ENCODE measurements around the gene NUP85. TPM values are rescaled to one million over a fixed set of nuclear protein-coding genes. Genes with fewer than 3 reads are reported as not detected.

The NUP85 gene
- total and polyA plus RNA-seq, 2 donors (not counting 3 experiments of a cell fraction or from before 2014, with no cell fraction given) = 105 to 120 TPM

DNA sequence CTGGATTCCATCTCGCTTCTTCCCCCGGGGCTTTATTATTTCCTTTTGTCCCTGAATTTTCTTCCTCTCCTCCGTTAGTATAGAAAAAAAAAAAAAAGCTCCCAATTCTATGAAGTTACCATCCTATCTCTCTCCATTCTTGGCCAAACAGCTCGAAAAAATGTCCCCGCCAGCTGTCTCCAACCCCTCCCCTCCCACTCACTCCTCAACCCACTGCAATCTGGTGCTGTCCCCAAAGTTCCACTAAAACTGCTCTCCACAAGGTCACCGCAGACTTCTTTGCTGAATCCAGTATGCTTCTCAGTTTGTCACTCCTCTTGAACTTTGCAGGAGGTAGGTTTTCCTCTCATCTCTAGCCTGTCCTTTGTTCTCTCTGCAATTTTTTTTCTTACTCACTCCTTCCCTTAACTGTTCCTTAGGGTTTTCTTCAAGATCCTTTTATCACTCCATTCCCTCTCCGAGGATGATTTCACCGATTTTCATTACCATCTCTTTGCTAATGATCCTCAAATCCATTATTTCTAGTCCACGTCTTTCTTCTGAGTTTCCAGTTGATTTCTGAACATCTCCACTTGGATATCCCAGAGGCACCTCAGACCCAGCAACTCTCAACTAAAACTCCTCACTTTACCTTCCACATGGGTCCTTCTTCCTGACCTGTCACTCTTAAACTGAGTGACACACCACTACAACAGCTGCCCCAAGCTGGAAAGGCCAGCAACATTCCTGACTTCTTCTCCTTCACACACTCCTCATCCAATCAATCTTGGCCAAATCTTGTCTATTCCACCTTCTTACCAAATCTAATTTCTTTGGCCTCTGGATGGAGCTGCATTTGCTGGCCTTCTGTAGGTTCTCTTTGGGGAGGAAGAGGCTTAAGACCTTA lies 21.2 kb upstream of the NUP85 start:
- H3K27ac ChIP-seq (ENCODE audit: insufficient read depth, low read depth, low read length) = no peak overlapping the region
- DNase-seq (ENCODE audit: low read depth, low spot score) (no peak), FAIRE-seq (no peak)
- ChIA-PET POLR2A (no interaction called here), CTCF (interaction anchor here (0.9 to 2.6 kb wide), 4 partner anchors 12 to 70 kb away, joined by 3 to 21 read pairs (median 4); partner anchors contain the start of gene NT5C)
- H3K4me1 ChIP-seq (ENCODE audit: control insufficient read depth, extremely low read depth, insufficient read depth, low read length) = peaks cover 10% of the 10 kb centered on the region
- H3K4me2 ChIP-seq (ENCODE audit: insufficient read depth, low read length) = no peak overlapping the region
- no peak for TF ChIP-seq MYC (IDR thresholded peaks at IDR 0.05; ENCODE audit: low read depth, low read length)
- TF ChIP-seq, protein P1, sequence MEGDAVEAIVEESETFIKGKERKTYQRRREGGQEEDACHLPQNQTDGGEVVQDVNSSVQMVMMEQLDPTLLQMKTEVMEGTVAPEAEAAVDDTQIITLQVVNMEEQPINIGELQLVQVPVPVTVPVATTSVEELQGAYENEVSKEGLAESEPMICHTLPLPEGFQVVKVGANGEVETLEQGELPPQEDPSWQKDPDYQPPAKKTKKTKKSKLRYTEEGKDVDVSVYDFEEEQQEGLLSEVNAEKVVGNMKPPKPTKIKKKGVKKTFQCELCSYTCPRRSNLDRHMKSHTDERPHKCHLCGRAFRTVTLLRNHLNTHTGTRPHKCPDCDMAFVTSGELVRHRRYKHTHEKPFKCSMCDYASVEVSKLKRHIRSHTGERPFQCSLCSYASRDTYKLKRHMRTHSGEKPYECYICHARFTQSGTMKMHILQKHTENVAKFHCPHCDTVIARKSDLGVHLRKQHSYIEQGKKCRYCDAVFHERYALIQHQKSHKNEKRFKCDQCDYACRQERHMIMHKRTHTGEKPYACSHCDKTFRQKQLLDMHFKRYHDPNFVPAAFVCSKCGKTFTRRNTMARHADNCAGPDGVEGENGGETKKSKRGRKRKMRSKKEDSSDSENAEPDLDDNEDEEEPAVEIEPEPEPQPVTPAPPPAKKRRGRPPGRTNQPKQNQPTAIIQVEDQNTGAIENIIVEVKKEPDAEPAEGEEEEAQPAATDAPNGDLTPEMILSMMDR (IDR thresholded peaks at IDR 0.05; ENCODE audit: extremely low read depth in 1 of 2, insufficient read depth in 1 of 2, low read depth in 1 of 2, low read length in 2 of 2) = no peak
- TF ChIP-seq POLR2A (IDR thresholded peaks at IDR 0.05; ENCODE audit: low read depth, low read length) = no peak
- TF ChIP-seq GATA2 (IDR thresholded peaks at IDR 0.05; ENCODE audit: insufficient read depth, insufficient read length, low read depth, low read length) = no peak
- no peak for TF ChIP-seq POLR2AphosphoS5 (IDR thresholded peaks at IDR 0.05; ENCODE audit: insufficient read depth, low read depth, low read length)
- no peak for TF ChIP-seq FOS (IDR thresholded peaks at IDR 0.05; ENCODE audit: borderline replicate concordance, insufficient read depth, low read length)
- no peak for TF ChIP-seq EZH2 (IDR thresholded peaks at IDR 0.05; ENCODE audit: borderline replicate concordance, low read depth, low read length, severe bottlenecking)
- no peak for TF ChIP-seq JUN (IDR thresholded peaks at IDR 0.05; ENCODE audit: borderline replicate concordance, insufficient read depth, insufficient read length, low read depth)
- TF ChIP-seq, protein P2, sequence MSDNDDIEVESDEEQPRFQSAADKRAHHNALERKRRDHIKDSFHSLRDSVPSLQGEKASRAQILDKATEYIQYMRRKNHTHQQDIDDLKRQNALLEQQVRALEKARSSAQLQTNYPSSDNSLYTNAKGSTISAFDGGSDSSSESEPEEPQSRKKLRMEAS (IDR thresholded peaks at IDR 0.05; ENCODE audit: insufficient read depth, insufficient read length) = no peak
- H3K36me3 ChIP-seq (ENCODE audit: control insufficient read depth in 2 of 2, extremely low read depth in 1 of 2, insufficient read depth in 2 of 2, low read length in 2 of 2) = peaks cover 0 to under 1% of the 10 kb centered on the region in 2 experiments
- intact Hi-C loops (cut with micrococcal nuclease) = loop anchor here (1.0 to 5.0 kb wide), 5 partner anchors 21 to 137 kb away; partner anchors contain the start of genes ARMC7, ATP5PD, JPT1 and KCTD2
- dilution Hi-C loops (cut with MboI; ENCODE audit: extremely low pct_ligation_motif_present, low sequenced_read_pairs) = no loop called here
- no TSS peak for BruUV-seq (replicated peaks)
- no peak overlapping the region for H3K9ac ChIP-seq (replicated peaks; ENCODE audit: extremely low read depth, insufficient read depth, low read length)
- H3K79me2 ChIP-seq (ENCODE audit: control insufficient read depth, insufficient read depth, low read length) = peaks cover 33% of the 10 kb centered on the region
- H3K9me3 ChIP-seq (replicated peaks; ENCODE audit: control insufficient read depth, insufficient read depth, low read length) = no peaks in the 10 kb centered on the region
- H3K27me3 ChIP-seq (ENCODE audit: control insufficient read depth in 2 of 2, insufficient read depth in 2 of 2, low read length in 2 of 2) = no peaks in the 10 kb centered on the region
- H3K9me1 ChIP-seq (replicated peaks; ENCODE audit: control insufficient read depth, extremely low read depth, insufficient read depth, low read length) = no peaks in the 10 kb centered on the region
- H4K20me1 ChIP-seq (replicated peaks; ENCODE audit: control insufficient read depth, extremely low read depth, insufficient read depth, low read length) = peaks cover 5% of the 10 kb centered on the region
- no peak overlapping the region for H3K4me3 ChIP-seq (replicated peaks in 1 of 3; ENCODE audit: insufficient read depth in 1 of 3, low read depth in 1 of 3, low read length in 3 of 3)
- no peak overlapping the region for H2AFZ ChIP-seq (ENCODE audit: low read depth, low read length)
